Esophagus muscularis mucosa (tissue), 4 donors: ENCODE measurements around the gene MPZ. TPM values are rescaled to one million over a fixed set of nuclear protein-coding genes. Genes with fewer than 3 reads are reported as not detected.

Source experiments
- DNase-seq: peaks from one replicate; pipeline ENCODE4 v3.0.0-alpha.2; 2017; ENCODE audit errors: extremely low spot score
- H3K27ac ChIP-seq, 4 donors: fragments of 200-600 bp; sonication (generic); replicated peaks in 1 of 4; 1 replicate in 3 of 4; 2 replicates in 1 of 4; pipeline ENCODE4 v1.5.1; 2016 to 2019; ENCODE audit warnings: mild to moderate bottlenecking in 1 of 4
- H3K27me3 ChIP-seq, 4 donors: fragments of 200-600 bp; sonication (generic); one replicate each; pipeline versions ENCODE4 v1.5.1 to v1.6.0; 2016 to 2019
- H3K36me3 ChIP-seq, 4 donors: fragments of 200-600 bp; sonication (generic); one replicate each; pipeline ENCODE4 v1.5.1; 2016 to 2019
- H3K4me1 ChIP-seq, 4 donors: fragments of 200-600 bp; sonication (generic); one replicate each; pipeline ENCODE4 v1.5.1; 2016 to 2019
- H3K4me3 ChIP-seq, 4 donors: fragments of 200-600 bp; sonication (generic); 1 replicate in 2 of 4; 2 replicates in 2 of 4; pipeline ENCODE4 v1.5.1; 2016 to 2019; ENCODE audit warnings: mild to moderate bottlenecking in 4 of 4, moderate library complexity in 1 of 4
- H3K9me3 ChIP-seq, 4 donors: fragments of 200-600 bp; sonication (generic); 1 replicate in 3 of 4; 2 replicates in 1 of 4; pipeline ENCODE4 v1.5.1; 2016 to 2019
- EP300 ChIP-seq: sonication (generic); formaldehyde crosslinking; IDR thresholded peaks from one replicate; pipeline ENCODE4 v1.6.1; 2017; ENCODE audit warnings: antibody characterized with exemption
- POLR2A ChIP-seq: fragments of 450-650 bp; IDR thresholded peaks from one replicate; pipeline ENCODE4 v1.6.1; 2017; ENCODE audit warnings: antibody characterized with exemption, moderate library complexity, mild to moderate bottlenecking, low read depth
- POLR2AphosphoS5 ChIP-seq, 2 donors: sonication (generic); formaldehyde crosslinking; IDR thresholded peaks; one replicate each; pipeline ENCODE4 v1.6.1; 2017; ENCODE audit warnings: antibody characterized with exemption in 2 of 2
- WGBS: methylation state at CpG from one replicate; pipeline ENCODE4 v1.1.5; 2018; 5-methylcytosine and 5-hydroxymethylcytosine counted together
- intact Hi-C: fragments of 100-400 bp; cut with DNase I; formaldehyde crosslinking; loops from one replicate; pipeline ENCODE4 v1.15.1; 2023
- total RNA-seq, 4 donors: library from RNA; depleted of rRNA; stranded (reverse); fragments of >200 nt; gene quantifications; one replicate each; pipeline versions ENCODE4 v1.1.0 to v1.2.1, GENCODE V29; 2016
- TF ChIP-seq, protein P1 (sequence below), 3 experiments: fragments of 200-600 bp in 2 of 3; fragments of 450-650 bp in 1 of 3; sonication (generic) in 2 of 3; IDR thresholded peaks; one replicate each; pipeline ENCODE4 v1.5.1; 2017 to 2019; ENCODE audit warnings: antibody characterized with exemption in 3 of 3, mild to moderate bottlenecking in 2 of 3, moderate library complexity in 1 of 3

Gene MPZ
- total RNA-seq, 4 donors from 2014 or later = 7.5 to 18.4 (median 17.6) TPM

DNA sequence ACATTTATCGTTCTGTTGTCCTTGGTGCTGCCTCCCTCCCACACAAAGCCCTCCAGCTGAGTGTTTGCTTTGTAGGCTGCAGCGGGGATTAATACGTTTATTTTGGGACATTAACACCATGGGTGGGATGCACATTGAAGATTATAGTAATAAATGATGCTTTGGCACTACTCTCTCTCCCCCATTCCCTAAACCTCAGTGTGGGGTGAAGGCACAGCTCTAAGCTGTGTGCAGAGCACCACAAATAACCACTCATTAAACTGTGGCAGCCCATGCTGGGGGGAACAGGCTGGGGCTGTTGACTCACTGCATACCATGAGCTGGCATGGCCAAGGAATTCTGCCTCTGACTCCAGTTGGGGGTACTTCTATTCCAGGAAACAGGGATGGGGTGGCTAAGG, 43.6 kb downstream of the MPZ start:
- no peak overlapping the region for H3K4me3 ChIP-seq
- TF ChIP-seq, protein P1, sequence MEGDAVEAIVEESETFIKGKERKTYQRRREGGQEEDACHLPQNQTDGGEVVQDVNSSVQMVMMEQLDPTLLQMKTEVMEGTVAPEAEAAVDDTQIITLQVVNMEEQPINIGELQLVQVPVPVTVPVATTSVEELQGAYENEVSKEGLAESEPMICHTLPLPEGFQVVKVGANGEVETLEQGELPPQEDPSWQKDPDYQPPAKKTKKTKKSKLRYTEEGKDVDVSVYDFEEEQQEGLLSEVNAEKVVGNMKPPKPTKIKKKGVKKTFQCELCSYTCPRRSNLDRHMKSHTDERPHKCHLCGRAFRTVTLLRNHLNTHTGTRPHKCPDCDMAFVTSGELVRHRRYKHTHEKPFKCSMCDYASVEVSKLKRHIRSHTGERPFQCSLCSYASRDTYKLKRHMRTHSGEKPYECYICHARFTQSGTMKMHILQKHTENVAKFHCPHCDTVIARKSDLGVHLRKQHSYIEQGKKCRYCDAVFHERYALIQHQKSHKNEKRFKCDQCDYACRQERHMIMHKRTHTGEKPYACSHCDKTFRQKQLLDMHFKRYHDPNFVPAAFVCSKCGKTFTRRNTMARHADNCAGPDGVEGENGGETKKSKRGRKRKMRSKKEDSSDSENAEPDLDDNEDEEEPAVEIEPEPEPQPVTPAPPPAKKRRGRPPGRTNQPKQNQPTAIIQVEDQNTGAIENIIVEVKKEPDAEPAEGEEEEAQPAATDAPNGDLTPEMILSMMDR (IDR thresholded peaks at IDR 0.05) = no peak
- no peak for TF ChIP-seq EP300
- TF ChIP-seq POLR2AphosphoS5 (IDR thresholded peaks at IDR 0.05) = no peak
- TF ChIP-seq POLR2A = no peak
- WGBS = 41% methylated on average over 3 of the region's 3 CpGs
- no peaks in the 10 kb centered on the region for H3K9me3 ChIP-seq
- peak overlapping the region in 3 of 4 donors; percentile 11 to 64 (median 28) for H3K27ac ChIP-seq
- intact Hi-C loops = no loop called here
- no peaks in the 10 kb centered on the region for H3K36me3 ChIP-seq
- H3K4me1 ChIP-seq = peaks cover 12 to 34% (median 26%) of the 10 kb centered on the region in 4 donors
- no peak for DNase-seq
- H3K27me3 ChIP-seq = no peaks in the 10 kb centered on the region

DNA sequence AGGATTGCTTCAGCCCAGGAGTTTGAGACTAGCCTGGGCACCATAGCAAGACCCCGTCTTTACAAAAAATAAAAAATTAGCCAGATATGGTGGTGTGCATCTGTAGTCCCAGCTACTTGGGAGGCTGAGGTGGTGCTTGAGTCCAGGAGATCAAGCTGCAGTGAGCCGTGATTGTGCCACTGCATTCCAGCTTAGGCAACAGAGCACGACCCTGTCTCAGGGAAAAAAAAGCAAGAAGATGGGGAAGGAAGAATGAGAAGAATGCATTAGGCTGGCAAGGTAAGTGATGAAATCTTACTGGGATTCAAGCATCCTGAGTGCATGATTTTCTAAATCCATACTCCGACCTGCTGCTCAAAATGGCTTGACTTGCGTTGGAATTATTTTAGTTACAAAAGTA, 44.5 kb downstream of the MPZ start:
- no peak overlapping the region for H3K27ac ChIP-seq
- H3K4me1 ChIP-seq = peaks cover 12 to 43% (median 33%) of the 10 kb centered on the region in 4 donors
- H3K9me3 ChIP-seq = no peaks in the 10 kb centered on the region
- H3K27me3 ChIP-seq = peaks cover 0 to 9% (median under 1%) of the 10 kb centered on the region in 4 donors
- intact Hi-C loops = no loop called here
- WGBS = 75% methylated on average over 5 of the region's 5 CpGs
- no peak for DNase-seq
- H3K4me3 ChIP-seq = no peak overlapping the region
- no peak for TF ChIP-seq POLR2A
- TF ChIP-seq EP300 = no peak
- no peak for TF ChIP-seq POLR2AphosphoS5 (IDR thresholded peaks at IDR 0.05)
- TF ChIP-seq, protein P1 (IDR thresholded peaks at IDR 0.05) = no peak
- H3K36me3 ChIP-seq = no peaks in the 10 kb centered on the region

DNA sequence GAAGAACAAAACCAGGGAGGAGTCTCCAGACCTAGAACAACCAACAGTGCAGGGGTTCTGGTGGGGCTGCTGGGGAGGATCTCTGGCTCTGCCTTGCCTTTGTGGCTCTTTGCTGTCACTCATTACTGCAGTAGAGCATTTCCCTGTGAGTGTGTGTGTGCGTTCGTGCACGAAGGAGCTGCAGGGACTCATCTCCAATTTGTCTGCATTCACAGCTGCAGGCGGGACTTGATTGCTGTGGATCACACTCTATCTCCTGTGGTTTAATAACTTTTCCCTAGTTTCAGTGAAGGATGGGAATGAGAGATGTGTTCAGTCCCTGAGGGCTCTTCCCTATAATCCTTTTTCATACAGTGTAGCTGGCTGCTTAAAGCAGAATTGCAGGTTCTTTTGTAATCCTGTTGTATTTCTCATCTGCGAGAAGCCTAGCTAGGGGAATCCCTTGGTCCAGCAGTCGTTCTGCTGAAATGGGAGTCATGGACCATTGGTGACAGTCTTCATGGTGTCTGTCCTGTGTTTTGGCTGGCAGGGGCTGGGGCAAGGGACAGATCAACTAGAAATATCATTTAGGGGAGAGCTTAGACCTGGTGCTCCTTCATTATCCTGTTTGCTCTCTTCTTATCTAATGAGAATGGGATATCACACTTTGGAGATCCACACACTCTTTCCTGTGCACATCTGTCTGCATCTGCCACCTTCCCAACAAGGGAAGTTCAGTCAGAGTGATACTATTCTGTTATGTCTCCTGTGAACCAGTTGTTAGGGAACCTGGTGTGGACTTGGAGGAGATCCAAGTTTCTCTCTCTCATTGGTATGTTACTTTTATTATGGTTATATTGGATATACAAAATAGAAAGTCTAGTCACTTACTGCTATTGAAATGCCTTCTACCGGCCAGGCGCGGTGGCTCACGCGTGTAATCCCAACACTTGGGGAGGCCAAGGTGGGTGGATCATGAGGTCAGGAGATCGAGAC, 48.2 kb downstream of the MPZ start:
- intact Hi-C loops = no loop called here
- DNase-seq = no peak
- H3K9me3 ChIP-seq = peaks cover 0 to 13% (median 11%) of the 10 kb centered on the region in 4 donors
- peaks cover 10 to 52% (median 38%) of the 10 kb centered on the region in 4 donors for H3K4me1 ChIP-seq
- no peak overlapping the region for H3K4me3 ChIP-seq
- H3K27ac ChIP-seq = peak overlapping the region in 3 of 4 donors; percentile 5 to 58 (median 27)
- no peak for TF ChIP-seq POLR2AphosphoS5 (IDR thresholded peaks at IDR 0.05)
- TF ChIP-seq POLR2A = no peak
- TF ChIP-seq, protein P1 (IDR thresholded peaks at IDR 0.05) = no peak
- no peak for TF ChIP-seq EP300
- peaks cover 0 to 41% (median 10%) of the 10 kb centered on the region in 4 donors for H3K27me3 ChIP-seq
- WGBS = 48% methylated on average over 12 of the region's 12 CpGs
- H3K36me3 ChIP-seq = no peaks in the 10 kb centered on the region

DNA sequence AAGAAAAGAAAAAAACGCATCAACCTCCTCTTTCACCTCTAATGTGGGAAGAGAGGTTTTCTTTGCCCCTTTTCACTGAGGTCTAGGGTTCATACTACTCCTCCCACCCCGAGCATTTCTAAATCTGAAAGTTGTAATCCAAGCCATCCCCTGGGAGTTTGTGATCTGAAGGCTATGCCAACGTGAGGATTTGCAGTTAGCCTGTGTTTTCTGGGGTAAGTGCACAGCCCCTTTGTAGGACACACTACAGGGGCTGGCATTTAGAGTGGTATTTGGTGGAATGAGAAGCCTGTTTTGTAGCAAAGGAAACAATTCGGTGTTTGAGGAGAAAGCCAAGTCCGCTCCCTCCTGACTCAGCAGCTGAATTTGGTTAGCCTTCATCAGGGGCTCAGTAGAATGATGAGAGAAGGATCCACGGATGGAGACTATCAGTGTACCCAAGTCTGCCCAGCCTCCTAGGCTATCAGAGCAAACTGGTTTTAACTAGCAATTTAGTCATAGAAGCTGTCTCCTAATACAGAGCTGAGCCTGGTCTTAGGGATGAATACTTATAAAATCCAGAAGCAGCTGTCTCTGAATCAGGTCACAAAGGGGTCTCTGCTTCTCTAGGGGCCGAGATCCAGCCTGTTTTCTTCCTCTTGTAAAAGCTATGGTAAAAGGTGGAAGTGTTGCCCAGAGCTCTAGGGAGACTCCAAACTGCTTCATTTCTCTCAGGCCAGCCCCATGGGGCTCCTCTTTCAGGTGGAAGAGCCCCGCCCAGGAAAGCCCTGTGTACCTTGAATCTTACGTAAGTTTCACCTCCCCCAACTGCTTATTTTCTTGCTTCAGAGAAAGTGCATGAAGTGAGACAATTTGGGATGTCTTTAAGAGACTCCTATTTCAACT, 49.1 kb downstream of the MPZ start:
- peaks cover 0 to 15% (median 11%) of the 10 kb centered on the region in 4 donors for H3K9me3 ChIP-seq
- TF ChIP-seq, protein P1 (IDR thresholded peaks at IDR 0.05) = no peak
- no peak for TF ChIP-seq POLR2A
- WGBS = 35% methylated on average over 9 of the region's 9 CpGs
- peaks cover 0 to 41% (median 10%) of the 10 kb centered on the region in 4 donors for H3K27me3 ChIP-seq
- no peak for DNase-seq
- no peak overlapping the region for H3K4me3 ChIP-seq
- H3K27ac ChIP-seq = peak overlapping the region in 3 of 4 donors; percentile 27 to 58 (median 27)
- intact Hi-C loops = no loop called here
- no peaks in the 10 kb centered on the region for H3K36me3 ChIP-seq
- H3K4me1 ChIP-seq = peaks cover 4 to 43% (median 30%) of the 10 kb centered on the region in 4 donors
